Osteocyte (in vitro differentiated cells): ENCODE results near the gene NLGN1. TPM values are rescaled to one million over a fixed set of nuclear protein-coding genes. Genes with fewer than 3 reads are reported as not detected.

ENCODE experiments used
- DNase-seq: peaks from one replicate; pipeline ENCODE4 v3.0.0; 2021; ENCODE audit warnings: mixed read lengths; ENCODE audit not compliant: unreplicated experiment; ENCODE audit errors: extremely low spot score
- H3K27ac Mint-ChIP-seq: one replicate; pipeline ENCODE4 v1.8.0; 2021; ENCODE audit warnings: mild to moderate bottlenecking, mixed read lengths; ENCODE audit not compliant: unreplicated experiment
- H3K27me3 Mint-ChIP-seq: one replicate; pipeline ENCODE4 v1.8.0; 2021; ENCODE audit warnings: mixed read lengths; ENCODE audit not compliant: unreplicated experiment
- H3K36me3 Mint-ChIP-seq: one replicate; pipeline ENCODE4 v1.8.0; 2021; ENCODE audit warnings: mixed read lengths; ENCODE audit not compliant: unreplicated experiment
- H3K4me1 Mint-ChIP-seq: one replicate; pipeline ENCODE4 v1.8.0; 2021; ENCODE audit warnings: mixed read lengths; ENCODE audit not compliant: unreplicated experiment
- H3K4me3 Mint-ChIP-seq: one replicate; pipeline ENCODE4 v1.8.0; 2021; ENCODE audit warnings: mild to moderate bottlenecking, moderate library complexity, mixed read lengths; ENCODE audit not compliant: unreplicated experiment
- H3K9me3 Mint-ChIP-seq: one replicate; pipeline ENCODE4 v1.8.0; 2021; ENCODE audit warnings: mixed read lengths; ENCODE audit not compliant: unreplicated experiment
- total RNA-seq: library from RNA; stranded (reverse); gene quantifications from 2 replicates; pipeline ENCODE4 v1.2.1, GENCODE V29; 2021
- TF ChIP-seq, protein P1 (sequence below): fragments of 200-600 bp; sonication (generic); IDR thresholded peaks from 2 replicates; pipeline ENCODE4 v1.5.0; 2021; ENCODE audit warnings: antibody characterized with exemption, mild to moderate bottlenecking, moderate library complexity

The NLGN1 gene
- total RNA-seq, 1 donor from 2014 or later = 3.9 TPM

DNA sequence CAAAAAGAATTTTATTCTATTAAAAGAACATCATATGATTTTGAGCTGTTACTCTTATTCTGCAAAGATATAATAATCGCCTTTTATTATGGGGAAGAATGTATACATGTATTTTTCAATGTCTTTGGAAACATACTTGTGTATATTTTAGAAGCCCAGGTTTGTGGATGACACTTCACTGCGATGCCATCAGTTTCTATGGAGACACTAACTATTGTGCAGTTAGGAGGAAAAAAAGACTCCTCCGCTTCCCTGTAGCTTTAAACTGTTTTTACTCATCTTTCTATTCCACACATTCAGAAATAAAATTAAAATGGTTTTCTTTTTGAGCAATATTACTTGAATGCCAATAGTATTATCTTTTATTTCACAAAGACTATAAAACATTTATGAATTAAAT is 305.0 kb downstream of the NLGN1 start:
- Mint-ChIP-seq H3K4me1 (no peaks in the 10 kb centered on the region), H3K27me3 (no peaks in the 10 kb centered on the region), H3K36me3 (no peaks in the 10 kb centered on the region), H3K9me3 (peaks cover 3% of the 10 kb centered on the region), H3K4me3 (no peak overlapping the region), H3K27ac (no peak overlapping the region)
- DNase-seq = no peak
- TF ChIP-seq, protein P1, sequence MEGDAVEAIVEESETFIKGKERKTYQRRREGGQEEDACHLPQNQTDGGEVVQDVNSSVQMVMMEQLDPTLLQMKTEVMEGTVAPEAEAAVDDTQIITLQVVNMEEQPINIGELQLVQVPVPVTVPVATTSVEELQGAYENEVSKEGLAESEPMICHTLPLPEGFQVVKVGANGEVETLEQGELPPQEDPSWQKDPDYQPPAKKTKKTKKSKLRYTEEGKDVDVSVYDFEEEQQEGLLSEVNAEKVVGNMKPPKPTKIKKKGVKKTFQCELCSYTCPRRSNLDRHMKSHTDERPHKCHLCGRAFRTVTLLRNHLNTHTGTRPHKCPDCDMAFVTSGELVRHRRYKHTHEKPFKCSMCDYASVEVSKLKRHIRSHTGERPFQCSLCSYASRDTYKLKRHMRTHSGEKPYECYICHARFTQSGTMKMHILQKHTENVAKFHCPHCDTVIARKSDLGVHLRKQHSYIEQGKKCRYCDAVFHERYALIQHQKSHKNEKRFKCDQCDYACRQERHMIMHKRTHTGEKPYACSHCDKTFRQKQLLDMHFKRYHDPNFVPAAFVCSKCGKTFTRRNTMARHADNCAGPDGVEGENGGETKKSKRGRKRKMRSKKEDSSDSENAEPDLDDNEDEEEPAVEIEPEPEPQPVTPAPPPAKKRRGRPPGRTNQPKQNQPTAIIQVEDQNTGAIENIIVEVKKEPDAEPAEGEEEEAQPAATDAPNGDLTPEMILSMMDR = no peak

DNA sequence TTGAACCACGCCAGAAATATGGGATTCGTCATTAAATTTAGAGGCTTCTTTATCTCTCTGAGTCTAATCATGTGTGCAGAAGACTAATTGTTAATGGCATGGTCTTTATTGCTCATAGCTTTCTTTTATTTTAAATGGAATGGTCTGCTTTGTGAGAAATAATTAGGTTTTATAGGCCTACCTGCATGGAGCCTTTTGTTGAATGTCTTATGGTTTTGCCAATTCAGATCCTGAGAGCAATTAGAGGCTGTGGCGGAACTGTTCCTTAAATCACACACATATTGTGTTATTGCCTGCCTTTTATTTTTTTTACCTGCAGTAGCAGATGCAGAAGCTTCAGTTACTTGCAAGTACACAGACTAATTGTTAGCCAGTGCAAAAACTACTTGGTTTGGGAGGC is 306.2 kb downstream of the NLGN1 start:
- no peaks in the 10 kb centered on the region for H3K27me3 Mint-ChIP-seq
- no peaks in the 10 kb centered on the region for H3K4me1 Mint-ChIP-seq
- no peak overlapping the region for H3K4me3 Mint-ChIP-seq
- no peak for DNase-seq
- H3K36me3 Mint-ChIP-seq = no peaks in the 10 kb centered on the region
- no peak overlapping the region for H3K27ac Mint-ChIP-seq
- H3K9me3 Mint-ChIP-seq = peaks cover 3% of the 10 kb centered on the region
- TF ChIP-seq, protein P1 = no peak

GRCh38 chr3:173706630-173707029 is 309.1 kb downstream of the NLGN1 start:
- no peak overlapping the region for H3K27ac Mint-ChIP-seq
- TF ChIP-seq, protein P1 = no peak

DNA sequence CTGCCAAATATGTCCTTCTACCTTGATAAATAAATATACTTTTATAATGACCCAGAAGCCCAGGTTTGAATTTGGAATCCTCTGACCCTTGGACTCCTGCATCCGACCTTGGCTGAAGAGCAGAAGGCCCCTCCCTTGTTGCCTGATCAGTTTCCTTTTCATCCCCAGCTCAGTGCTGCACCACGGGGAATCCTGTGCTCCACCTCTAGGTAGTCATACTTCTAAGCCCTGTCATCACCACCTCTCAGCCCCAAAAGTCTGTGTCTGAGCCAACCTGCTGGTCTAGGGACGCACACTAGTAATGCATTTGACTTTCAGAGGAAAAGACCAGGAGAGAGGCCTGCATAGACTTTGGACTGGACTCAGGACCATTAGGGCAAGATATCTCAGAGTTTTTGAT is 310.6 kb downstream of the NLGN1 start:
- no peaks in the 10 kb centered on the region for H3K27me3 Mint-ChIP-seq
- no peaks in the 10 kb centered on the region for H3K4me1 Mint-ChIP-seq
- H3K9me3 Mint-ChIP-seq = no peaks in the 10 kb centered on the region
- TF ChIP-seq, protein P1 = no peak
- no peak for DNase-seq
- no peak overlapping the region for H3K27ac Mint-ChIP-seq
- no peaks in the 10 kb centered on the region for H3K36me3 Mint-ChIP-seq
- H3K4me3 Mint-ChIP-seq = no peak overlapping the region

More at GRCh38 chr3:173706630-173707029, 309.1 kb downstream of the NLGN1 start:
- no peaks in the 10 kb centered on the region for H3K4me1 Mint-ChIP-seq
- DNase-seq = no peak
- no peak overlapping the region for H3K4me3 Mint-ChIP-seq
- no peaks in the 10 kb centered on the region for H3K27me3 Mint-ChIP-seq
- no peaks in the 10 kb centered on the region for H3K36me3 Mint-ChIP-seq
- H3K9me3 Mint-ChIP-seq = no peaks in the 10 kb centered on the region

- Mint-ChIP-seq H3K9me3 (no peaks in the 10 kb centered on the region), H3K27ac (no peak overlapping the region), H3K4me1 (no peaks in the 10 kb centered on the region), H3K36me3 (no peaks in the 10 kb centered on the region), H3K4me3 (no peak overlapping the region), H3K27me3 (no peaks in the 10 kb centered on the region)
- TF ChIP-seq, protein P1 = no peak
- DNase-seq = no peak
Measured at GRCh38 chr3:173709026-173709425, 311.5 kb downstream of the NLGN1 start.
